H1 (cell line): ENCODE data around the gene CAPN10. TPM values are rescaled to one million over a fixed set of nuclear protein-coding genes. Genes with fewer than 3 reads are reported as not detected.

Source experiments
- CBX5 ChIP-seq: fragments of 300-800, 300-1000 bp; sonication (generic); IDR thresholded peaks from 2 replicates; pipeline ENCODE4 v1.7.1; 2016; ENCODE audit warnings: antibody characterized with exemption, low read length, low read depth
- polyA plus RNA-seq, 7 experiments: library from polyadenylated mRNA; depleted of rRNA in 3 of 7; stranded (reverse) in 5 of 7; unstranded in 2 of 7; fragments of >200 nt in 5 of 7; fragments of 200-250 nt in 2 of 7; gene quantifications; 1 replicate in 5 of 7; 2 replicates in 1 of 7; 4 replicates in 1 of 7; pipeline versions ENCODE4 v1.2.1 to v1.2.3, GENCODE V29; 2011 to 2013; ENCODE audit warnings: missing spikeins in 2 of 7, mixed read lengths in 2 of 7
- total RNA-seq: library from RNA; stranded (reverse); fragmentation: NEBNext Ultra II Directional; extraction: Animal tissue kit (Norgen Biotek cat#: 25700); gene quantifications from 2 replicates; pipeline ENCODE4 v1.2.1, GENCODE V29; 2021

Gene CAPN10
- total and polyA plus RNA-seq, 2 of the 8 experiments (the other 6 are each of a cell fraction or from before 2014, with no cell fraction given), result 30.7 to 39.8 TPM

GRCh38 chr2:240619506-240620148, 33.1 kb downstream of the CAPN10 start (continued):
- TF ChIP-seq CBX5, result no peak
